IPS DF 4.7 (cell line): ENCODE data around the gene C16orf95.
"Not testable (repeated sequence)": the region's sequence is repeated elsewhere in the genome, so short reads cannot be mapped to it uniquely, and the experiment has no call there.

Experiments used
- DNase-seq: peaks from one replicate; pipeline ENCODE4 v3.0.0-alpha.2; 2013; ENCODE audit warnings: low spot score; ENCODE audit errors: extremely low read depth

C16orf95 gene

GRCh38 chr16:87316923-87317749, at the start of gene C16orf95:
Gene C16orf95 (minus strand): TSS chr16:87317392. CDS start chr16:87317242, 150 bp downstream.
- peak; percentile 78 for DNase-seq

DNA sequence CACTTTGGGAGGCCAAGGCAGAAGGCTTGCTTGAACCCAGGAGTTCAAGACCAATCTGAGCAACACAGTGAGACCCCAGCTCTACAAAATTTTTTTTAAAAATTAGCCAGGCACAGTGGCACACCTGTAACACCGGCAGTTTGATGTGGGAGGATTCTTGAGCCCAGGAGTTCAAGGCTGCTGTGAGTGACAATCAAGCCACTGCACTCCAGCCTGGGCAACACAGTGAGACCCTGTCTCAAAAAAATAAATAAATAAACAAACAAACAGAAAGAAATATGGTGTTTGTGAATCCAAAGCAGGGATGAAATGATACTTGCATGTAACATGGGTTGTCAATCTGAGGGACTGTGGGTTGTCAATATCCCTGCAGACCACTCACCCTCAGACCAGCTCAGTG, 49.7 kb upstream of the C16orf95 start:
- DNase-seq, result no peak

DNA sequence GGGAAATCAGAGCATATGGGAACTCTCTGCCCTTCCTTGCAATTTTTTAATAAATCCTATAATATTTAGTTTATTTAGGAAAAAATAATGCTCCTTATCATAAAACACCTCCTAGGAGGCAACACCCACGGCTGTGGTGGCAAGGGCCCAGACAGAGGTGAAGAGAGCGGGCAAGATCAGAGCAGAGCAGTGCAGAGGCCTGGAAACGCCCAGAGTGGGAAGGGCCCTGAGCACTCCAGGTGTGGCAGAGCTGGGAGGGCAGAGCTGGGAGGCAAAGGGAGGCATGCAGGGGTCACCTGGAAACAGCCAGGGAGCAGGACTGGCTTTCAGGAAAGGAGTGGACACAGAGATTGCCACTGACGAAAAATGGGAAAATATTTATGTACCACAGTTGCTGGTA, 49.1 kb upstream of the C16orf95 start:
- DNase-seq, result no peak

GRCh38 chr16:87365021-87365713, 48.0 kb upstream of the C16orf95 start:
- DNase-seq, result no peak

DNA sequence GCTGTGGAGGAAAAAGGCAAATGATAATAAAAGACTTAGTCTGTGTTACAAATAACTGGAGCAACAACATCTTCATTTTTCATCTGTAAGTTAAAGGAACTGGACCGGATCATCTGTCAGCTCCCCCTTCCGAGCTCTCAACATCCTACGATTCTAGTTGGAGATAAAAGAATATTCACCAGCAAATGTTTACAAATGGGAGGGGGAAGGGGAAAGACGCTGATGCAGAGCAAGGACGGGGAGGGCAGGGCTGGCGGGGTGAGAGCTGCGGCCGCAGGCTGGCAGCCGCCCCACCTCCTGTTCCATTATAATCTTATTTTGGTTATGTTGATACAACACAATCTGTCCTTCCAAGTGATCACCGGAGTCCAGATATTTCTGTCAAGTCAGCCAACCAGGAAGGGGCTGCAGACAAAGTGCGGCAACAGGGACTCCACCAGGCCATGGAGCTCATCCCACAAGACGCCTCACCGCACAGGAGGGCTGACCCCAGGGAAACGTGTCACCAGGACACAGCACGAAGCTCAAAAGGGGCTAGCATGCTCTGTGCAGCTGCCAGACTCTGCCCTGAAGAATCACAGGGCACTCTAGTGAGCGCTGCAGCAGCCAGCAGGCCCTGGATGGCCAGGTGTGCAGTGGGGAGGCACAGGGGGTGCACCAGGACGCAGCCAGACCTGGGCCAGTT, 46.7 kb upstream of the C16orf95 start:
- no peak for DNase-seq

GRCh38 chr16:87362828-87363559, 45.8 kb upstream of the C16orf95 start:
- not testable (repeated sequence) for DNase-seq

DNA sequence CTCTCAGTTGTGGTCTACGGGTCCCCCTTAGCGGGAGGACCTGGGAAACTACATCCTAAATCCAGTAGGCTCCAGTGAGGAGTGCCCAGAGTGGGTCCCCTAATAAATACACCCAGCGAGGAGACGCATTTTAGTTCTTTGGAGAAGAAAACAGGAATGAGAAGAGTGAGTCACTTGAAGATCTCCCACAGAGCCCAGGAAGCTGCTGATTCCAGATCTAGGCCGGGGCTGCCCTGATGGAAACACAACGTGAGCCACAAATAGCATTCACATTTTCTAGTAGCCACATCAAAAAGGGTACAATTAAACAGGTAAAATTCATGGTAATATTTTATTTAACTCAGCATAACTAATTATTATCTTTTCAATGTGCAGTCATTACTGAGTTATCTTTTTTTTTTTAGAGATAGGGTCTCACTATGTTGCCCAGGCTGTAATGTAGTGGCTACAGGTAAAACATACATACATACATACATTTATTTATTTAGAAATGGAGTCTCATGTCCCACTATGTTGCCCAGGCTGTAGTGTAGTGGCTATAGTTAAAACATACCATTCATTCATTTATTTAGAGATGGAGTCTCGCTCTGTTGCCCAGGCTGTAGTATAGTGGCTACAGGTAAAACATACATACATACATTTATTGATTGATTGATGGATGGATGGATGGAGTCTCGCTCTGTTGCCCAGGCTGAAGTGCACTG, 44.9 kb upstream of the C16orf95 start:
- no peak for DNase-seq

DNA sequence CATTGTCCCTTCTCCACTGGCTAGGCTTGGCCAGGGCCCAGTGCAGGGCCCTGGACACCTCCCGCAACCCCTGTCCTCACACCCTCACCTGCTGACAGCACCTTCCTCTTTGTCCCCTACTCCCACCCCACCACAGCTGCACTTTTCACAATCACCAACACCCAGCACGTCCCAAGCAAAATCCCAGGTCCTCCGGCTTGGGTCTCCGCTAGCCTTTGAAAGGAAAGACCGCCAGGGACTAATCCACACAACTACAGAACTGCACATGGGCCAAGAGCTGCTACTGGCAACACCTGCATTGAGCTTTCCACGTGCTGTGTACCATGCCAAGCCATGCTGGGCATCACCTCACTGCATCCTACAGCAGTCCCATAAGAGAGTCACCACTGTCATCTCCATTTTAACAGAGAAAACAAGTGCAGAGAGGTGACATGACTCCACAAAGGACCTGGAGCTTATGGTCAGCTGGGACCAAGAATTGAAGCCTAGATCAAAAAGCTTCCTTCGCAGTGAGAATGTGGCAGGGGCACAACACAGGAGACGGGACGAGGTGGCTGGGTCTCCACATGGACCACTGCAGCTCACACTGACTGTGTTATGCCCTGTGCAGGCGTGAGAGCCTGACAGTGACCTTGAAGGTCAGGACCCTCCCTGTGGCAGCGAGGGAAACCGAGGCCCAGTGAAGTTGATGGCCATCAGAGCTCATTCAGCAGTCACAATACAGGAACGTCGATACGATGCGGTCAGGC, 43.8 kb upstream of the C16orf95 start:
- no peak for DNase-seq

- DNase-seq, result no peak
Measured at GRCh38 chr16:87359121-87359520, 41.9 kb upstream of the C16orf95 start.

DNA sequence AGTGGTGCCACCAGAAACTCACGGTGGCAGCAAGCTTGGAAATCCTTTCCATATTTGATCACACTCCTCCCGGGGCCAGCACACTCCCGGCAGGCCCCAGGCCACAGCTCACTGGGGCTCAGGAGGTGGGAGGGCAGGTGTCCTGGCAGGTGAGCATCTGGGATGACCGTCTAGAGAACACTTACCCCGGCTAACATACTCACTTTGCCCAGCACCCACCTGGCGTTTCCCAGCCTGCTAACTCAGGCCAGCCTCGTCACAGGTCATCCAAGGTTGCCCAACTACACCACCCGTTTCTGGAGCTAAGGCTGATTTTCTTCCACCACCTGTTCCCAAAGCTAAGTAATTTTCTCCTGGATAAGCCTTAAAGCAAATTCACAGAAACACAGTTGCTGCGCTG, 41.5 kb upstream of the C16orf95 start:
- DNase-seq, result no peak

GRCh38 chr16:87358250-87358649, 41.1 kb upstream of the C16orf95 start:
- DNase-seq, result no peak

DNA sequence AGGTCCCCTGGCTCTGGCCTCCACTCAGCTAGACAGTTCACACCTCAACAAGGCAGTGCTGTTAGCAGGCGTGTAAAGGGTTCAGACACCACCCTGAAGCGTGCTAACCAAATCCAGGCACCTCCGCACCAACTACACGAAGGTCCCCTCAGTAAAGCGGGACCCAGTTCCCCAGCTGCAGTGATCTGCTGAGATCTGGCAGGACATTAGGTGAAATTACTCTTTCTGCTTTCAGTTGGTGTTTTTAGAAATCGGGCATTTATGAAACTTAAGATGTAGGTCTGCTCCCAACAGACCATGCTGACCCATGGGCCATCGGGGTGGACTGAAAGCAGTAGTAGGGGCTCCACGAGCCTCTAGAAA, 39.3 kb upstream of the C16orf95 start:
- DNase-seq, result no peak

GRCh38 chr16:87353613-87354012, 36.4 kb upstream of the C16orf95 start:
- DNase-seq, result no peak

DNA sequence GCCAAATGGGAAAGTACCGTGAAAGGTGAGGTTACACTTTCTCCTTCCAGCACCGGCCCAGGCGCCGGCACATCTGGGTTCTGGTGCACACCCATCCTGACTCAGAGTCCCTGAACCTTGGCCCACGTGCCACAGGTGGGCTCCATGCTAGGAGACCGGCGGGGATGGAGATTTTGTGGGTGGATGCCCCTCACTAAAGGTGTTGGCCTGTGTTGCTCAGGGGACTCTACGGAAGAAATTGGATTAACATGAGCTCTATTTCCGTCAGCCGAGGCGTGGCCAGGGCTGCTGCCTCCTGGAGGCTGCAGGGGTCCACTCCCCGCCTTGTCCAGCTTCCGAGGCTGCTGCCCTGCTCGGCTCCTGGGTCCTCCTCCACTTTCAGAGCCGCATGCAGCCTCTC, 35.6 kb upstream of the C16orf95 start:
- no peak for DNase-seq

DNA sequence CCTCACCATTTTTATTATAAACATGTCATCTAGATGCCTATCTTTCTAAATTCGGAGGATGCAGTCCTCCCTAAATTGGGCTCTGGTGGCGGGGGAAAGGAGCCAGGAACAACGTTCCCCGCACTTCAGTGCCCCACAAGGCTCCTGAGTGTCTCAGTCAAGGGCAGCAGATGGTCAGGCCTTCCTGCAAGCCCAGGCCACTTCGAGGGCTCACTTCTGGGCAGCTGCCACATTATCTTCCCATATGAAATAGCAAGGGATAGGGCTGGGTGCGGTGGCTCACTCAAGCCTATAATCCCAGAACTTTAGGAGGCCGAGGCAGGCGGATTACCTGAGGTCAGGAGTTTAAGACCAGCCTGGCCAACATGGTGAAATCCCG, 34.1 kb upstream of the C16orf95 start:
- no peak for DNase-seq

DNA sequence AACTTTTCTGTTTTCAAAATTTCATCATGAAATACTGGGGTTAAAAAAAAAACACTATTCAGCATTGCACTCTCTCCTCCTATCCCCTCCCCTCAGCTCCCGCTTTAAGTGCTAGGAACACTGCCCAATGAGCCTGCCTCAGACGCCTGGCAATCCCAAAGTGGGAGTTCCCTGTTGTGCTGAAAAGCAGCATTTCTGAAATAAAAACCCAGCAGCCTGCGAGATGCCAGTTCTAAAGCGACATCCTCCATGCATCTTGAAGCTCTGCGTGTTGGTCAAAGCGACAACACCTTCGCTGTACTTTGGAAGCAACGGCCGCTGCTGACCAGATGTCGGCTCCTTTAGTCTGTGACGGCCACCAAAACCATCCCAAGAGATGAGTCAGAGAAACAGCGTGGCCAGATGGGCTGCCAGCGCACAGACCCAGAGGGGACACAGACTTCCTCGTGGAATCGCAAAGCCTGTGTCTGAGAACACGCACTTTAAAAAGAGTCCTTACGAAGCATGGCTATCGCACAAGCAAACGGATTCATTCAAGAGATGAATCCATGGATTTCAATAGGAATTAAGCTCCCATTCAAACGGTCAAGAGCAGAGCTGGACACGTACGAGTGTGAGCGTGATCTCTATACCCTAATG, 33.6 kb upstream of the C16orf95 start:
- no peak for DNase-seq

GRCh38 chr16:87350031-87350430, 32.8 kb upstream of the C16orf95 start:
- DNase-seq, result no peak

DNA sequence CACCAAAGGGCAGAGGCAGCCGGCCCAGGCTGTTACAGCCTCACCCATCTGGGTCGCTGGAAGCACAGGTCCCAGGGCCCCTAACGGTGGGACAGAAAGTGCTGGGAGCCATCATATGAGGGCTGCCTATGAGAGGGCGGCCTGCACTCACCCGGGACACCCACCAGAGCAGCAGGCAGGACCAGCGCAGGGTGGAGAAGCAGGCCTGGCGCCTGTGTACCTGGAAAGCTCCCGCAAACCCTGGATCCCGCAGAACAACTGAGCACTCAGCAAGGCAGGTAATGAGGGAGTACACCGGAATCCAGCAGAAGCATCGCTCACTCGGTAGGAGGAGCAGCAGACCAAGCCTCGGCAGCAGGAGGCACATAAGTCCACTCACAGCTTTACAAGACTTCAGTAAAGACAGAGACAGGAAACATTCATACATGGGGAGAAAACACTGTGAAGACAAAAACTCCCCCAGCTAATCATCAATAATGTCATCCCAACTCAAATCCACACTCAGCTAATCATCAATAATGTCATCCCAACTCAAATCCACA, 31.5 kb upstream of the C16orf95 start:
- no peak for DNase-seq

- no peak for DNase-seq
Measured at GRCh38 chr16:87347932-87348615, 30.9 kb upstream of the C16orf95 start.
